GM12865 (cell line): ENCODE measurements around the gene ROR2.

Experiments used
- DNase-seq: peaks from one replicate; pipeline ENCODE4 v3.0.0; 2010; ENCODE audit warnings: low read depth
- H3K4me3 ChIP-seq: 2 replicates; pipeline ENCODE4 v1.5.1; 2011; ENCODE audit warnings: mild to moderate bottlenecking, low read depth, low read length, control low read depth
- CTCF ChIP-seq: IDR thresholded peaks from 2 replicates; pipeline ENCODE4 v1.5.1; 2011; ENCODE audit warnings: low read length, control low read depth, low read depth, inconsistent platforms; ENCODE audit not compliant: insufficient read depth; ENCODE audit errors: missing control alignments

ROR2 gene

GRCh38 chr9:91694081-91694870 is 255.8 kb downstream of the ROR2 start:
- H3K4me3 ChIP-seq, result no peak overlapping the region
- TF ChIP-seq CTCF, result no peak
- no peak for DNase-seq

- TF ChIP-seq CTCF, result no peak
- no peak for DNase-seq
- no peak overlapping the region for H3K4me3 ChIP-seq
Observed at GRCh38 chr9:91693226-91693625, 256.8 kb downstream of the ROR2 start.

GRCh38 chr9:91690540-91691249 is 259.3 kb downstream of the ROR2 start:
- DNase-seq, result no peak
- H3K4me3 ChIP-seq, result no peak overlapping the region
- no peak for TF ChIP-seq CTCF

GRCh38 chr9:91689006-91689405 is 261.0 kb downstream of the ROR2 start:
- H3K4me3 ChIP-seq, result no peak overlapping the region
- TF ChIP-seq CTCF, result no peak

GRCh38 chr9:91683269-91683668 is 266.8 kb downstream of the ROR2 start:
- DNase-seq, result no peak
- TF ChIP-seq CTCF, result no peak
- H3K4me3 ChIP-seq, result no peak overlapping the region

More at GRCh38 chr9:91689006-91689405, 261.0 kb downstream of the ROR2 start:
- DNase-seq, result no peak

- no peak for DNase-seq
- TF ChIP-seq CTCF, result no peak
- no peak overlapping the region for H3K4me3 ChIP-seq
Observed at GRCh38 chr9:91682806-91683205, 267.2 kb downstream of the ROR2 start.
